ENCODE results near the gene TMEM119.

The TMEM119 gene

DNA sequence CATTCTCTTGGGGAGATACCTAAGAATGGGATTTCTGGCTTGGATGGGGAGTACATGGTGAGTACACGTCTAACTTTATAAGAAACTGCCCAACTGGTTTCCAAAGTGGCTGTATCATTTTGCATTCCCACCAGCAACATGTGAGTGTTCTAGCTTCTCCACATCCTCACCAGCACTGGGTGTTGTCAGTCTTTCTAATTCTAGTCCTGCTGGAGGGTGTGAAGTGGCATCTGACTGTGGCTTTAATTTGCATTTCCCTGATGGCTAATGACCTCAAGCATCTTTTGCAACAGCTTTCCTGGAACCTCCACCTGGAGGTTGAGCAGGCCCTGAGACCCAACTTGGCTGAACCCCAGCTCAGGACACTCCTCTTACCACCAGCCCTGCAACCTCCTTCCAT, 18.0 kb upstream of the TMEM119 start:
- no peak for DNase-seq

DNA sequence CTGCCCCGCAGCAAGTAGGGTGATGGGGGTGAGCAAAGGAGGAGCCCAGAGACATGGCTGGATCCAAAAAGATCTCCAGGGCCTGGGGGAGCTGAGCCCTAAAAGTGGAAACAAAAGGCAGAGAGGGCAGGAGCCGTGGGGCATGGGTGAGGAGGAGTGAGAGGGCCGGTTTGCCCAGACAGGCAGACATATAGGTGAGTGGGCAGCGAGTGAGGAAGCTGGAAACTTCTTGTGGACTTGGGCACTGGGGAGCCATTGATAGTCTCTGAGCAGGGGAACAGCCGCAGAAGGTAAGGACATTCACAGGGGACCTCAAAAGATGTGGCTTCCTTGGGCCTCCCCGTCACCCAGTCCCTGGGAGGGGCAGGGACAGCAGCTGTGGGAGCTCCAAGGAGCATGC, 16.8 kb upstream of the TMEM119 start:
- no peak for DNase-seq

DNA sequence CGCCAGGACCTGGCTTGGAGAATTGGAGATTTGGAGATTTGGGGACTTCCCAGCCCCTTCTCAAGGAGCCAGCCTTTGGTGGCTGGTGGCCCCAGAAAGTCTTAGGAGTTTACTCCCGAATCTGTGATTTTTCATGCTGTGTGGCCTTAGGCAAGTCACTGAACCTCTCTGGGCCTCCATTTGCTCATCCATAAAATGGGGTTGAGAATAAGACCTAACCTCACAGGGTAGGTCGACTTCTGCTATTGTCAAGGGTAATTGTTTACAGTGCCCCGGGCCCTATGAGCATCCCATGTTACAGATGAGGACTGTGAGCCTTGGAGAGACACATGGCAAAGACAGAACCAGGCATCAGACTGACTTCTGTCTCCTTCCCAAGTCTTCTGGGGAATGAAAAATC, 16.2 kb upstream of the TMEM119 start:
- DNase-seq, result no peak

DNA sequence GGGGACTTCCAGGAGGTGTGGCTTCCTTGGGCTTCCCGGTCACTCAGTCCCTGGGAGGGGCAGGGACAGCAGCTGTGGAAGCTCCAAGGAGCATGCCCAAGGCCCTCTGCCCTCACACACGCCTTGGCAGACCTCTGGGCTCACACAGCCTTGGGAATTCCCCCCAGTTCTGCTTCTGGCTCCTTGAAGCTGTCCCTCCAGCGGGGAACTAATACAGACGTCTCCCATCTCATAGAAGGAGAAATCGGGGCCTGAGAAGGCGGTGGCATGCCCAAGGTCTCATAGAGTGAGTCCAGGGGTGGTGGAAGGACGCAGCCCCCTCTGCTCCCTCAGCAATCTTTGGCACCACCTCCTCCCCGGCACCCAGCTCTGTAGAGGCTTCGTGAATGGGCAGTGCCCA, 15.7 kb upstream of the TMEM119 start:
- no peak for DNase-seq

DNA sequence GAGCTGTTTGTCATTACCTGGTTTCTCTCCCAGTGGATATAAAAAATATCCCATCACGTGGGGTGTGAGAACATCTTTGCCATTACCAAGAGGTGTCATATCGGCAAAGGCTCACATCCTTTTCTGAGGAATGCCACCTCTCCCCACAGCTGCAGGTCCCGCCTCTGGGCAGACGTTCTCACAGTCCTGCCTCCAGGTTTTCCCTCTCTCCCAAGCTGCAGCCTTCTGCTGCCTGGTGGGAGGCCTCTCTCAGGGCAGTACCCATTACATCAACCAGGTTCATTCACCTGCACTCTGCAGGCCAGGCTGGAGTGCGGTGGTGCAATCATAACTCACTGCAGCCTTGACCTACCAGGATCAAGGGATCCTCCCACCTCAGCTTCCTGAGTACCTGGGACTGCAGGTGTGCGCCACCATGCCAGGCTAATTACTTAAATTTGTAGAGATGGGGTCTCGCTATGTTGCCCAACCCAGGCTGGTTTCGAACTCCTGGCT, 15.0 kb upstream of the TMEM119 start:
- DNase-seq, result no peak

DNA sequence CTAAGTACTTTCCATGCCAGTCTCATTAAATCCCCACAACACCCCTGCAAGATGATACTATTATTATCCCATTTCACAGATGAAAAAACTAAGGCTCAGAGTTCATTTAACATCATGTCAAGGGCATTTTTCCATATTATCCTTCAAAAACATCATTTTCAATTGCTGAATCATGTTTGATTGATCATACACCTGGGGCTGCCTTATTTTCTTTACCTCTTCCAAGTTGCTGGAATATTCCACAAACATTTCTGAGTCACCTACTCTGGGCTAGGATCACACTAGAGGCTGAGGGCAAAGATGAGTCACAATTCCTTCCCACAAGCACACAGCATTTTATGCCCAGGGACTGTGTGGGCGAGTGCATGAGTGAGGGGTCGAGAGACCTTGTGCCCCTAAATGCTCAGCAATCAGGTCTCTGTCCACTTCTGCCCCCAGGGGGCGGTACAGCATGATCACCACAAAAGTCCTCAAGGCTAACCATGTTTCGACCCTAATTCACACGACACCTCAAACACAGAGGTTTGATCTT, 14.1 kb upstream of the TMEM119 start:
- DNase-seq, result no peak

DNA sequence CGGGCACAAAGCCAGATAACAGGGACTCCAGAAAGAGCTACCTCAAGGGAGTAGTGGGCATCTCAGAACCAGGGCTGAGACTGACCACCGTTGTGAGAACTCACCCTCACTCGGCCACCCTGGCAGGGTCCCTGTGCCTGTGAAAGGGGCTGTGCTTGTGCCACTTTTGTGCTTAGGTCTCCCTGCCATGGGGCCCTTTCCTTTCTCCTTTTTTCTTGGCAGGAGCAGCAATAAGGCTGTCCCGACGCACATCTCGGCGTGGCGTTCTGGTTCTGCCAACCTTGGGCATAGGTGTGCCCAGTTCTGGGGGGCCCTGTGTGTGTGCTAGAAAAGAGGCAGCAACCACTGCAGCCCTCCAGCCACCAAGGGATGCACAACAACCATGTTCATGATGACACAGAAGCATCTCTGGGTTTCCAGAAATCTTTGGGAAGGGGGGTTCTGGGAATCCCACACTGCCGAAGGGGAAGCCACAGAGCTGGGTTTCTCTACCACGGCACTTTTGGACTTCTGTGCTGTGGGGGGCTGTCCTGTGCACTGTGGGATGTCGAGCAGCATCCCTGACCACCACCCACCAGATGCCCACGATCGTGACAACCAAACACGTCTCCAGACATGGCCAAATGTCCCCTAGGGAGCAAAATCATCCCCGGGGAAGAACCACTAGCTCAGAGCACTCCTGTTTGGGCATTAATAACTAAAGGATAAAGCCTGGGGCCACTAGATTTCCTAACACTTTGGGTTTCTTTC, 13.1 kb upstream of the TMEM119 start:
- no peak for DNase-seq

DNA sequence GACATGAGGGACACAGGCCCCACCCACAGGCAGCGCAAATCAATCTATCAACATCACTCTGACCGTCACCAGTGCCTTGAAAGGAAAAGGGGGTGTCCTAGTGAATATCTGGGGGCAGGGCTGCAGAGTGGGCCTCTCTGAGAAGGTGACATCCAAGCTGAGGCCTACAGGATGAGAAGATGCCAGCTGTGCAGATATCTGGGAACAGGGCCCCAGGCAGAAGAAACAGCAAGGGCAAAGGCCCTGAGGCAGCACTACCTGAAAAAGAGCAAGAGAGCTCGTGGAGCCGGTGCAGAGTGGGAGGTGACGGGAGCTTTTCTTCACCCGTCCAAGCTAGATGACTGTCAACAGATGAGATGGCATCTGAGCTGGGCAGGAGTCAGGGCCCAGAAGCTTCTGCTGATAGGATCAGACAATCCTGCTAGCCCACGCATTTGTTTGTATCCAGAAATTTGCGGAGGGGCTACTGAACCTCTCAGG, 12.5 kb upstream of the TMEM119 start:
- DNase-seq, result no peak

DNA sequence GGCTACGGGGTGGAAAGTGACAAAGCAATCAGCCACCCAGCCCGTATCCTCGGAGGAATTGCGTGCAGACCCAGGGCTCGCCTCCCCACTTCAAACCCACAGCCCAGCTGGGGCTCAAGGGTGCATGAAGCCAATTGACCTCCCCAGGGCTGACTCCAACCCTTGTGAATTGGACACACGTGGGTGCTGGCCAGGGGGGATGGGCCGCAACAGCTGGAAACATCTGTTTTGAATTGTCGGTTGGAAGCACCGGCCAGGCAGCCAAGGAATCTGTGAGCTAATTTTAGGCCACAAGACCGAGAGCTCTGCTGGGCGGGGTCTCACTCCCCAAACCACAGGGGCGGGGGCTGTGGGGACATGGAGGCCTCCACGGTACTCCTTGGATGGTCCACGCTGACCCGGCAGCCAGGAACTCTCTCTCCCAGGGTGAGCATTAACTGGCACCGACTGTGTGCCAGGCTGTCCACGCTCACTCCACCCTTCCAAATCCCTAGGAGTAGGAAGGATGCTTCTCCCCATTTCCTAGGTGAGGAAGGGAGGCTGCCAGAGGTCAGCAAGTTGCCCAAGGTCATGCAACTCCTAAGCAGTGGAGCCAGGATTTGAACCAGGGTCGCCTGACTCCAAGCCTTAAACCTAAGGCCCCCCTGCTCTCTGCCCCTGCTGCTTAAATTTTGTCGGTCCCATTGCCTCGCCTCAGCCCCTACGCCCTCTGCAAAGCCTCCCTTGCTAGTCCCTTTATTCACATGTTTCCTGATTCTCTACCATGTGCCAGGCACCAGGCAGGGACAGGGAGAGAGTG, 11.9 kb upstream of the TMEM119 start:
- no peak for DNase-seq

DNA sequence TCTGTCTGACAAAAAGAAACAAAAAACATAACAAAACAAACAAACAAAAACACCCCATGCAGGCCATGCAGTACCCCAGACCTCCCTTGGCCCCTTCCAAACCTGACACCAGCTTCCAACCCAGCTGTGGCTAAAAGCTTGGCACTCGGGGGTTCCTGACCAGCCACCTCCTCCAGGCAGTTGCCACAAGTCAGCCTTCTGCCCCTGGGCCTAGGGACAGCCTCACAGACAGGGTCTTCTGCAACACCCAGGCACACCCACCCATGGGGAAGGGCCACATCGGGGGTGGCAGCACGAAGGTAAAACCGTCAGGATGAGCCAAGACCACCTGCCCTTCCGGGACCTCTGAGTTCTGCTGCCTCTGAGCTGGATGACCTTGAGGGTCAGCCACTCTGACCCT, 10.7 kb upstream of the TMEM119 start:
- DNase-seq, result no peak

DNA sequence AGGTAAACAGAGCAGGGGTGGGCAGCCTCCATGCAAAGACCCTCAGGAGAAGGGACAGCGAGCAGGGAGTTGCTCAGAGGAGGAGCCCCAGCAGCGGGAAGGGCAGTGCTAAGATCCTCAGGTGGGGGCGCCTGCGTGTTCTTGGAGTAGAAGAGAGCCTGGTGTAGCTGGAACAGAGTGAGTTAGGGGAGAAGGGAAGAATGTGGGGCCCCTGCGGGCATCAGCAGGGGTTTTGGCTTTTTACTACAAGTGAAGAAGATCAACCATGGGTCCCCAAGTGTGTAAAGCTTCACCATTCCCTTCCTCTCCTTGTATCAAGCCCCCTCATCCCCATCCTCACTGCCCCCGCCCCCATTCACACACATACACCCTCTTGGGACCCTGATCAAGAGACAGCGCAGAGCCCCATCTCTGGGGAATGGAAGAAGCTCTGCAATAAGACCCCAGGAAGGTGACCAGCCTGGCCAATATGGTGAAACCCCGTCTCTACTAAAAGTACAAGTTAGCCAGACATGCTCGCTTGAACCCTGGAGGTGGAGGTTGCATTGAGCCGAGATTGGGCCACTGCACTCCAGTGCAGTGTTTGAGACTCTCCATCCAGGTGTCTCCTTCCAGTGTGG, 10.2 kb upstream of the TMEM119 start:
- no peak for DNase-seq

DNA sequence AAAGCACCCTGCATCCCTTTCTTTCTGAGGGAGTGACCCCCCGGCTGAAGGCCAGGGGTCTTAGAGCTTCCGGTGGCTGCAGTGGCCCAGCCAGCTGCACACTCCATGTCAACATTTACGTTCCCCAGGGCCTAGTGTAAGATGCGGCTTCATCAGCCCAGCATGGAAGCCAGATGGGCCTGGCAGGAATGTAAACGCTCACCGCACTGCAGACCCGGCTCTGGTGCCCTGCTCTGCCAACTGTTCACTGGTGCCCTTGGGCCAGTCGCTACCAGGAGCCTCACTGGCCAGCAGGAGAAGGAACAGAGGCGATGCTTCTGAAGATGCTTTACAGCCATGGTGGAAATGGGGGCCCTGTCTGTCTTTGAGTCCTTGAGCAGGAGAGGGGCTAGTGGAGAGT, 8.6 kb upstream of the TMEM119 start:
- DNase-seq, result no peak

DNA sequence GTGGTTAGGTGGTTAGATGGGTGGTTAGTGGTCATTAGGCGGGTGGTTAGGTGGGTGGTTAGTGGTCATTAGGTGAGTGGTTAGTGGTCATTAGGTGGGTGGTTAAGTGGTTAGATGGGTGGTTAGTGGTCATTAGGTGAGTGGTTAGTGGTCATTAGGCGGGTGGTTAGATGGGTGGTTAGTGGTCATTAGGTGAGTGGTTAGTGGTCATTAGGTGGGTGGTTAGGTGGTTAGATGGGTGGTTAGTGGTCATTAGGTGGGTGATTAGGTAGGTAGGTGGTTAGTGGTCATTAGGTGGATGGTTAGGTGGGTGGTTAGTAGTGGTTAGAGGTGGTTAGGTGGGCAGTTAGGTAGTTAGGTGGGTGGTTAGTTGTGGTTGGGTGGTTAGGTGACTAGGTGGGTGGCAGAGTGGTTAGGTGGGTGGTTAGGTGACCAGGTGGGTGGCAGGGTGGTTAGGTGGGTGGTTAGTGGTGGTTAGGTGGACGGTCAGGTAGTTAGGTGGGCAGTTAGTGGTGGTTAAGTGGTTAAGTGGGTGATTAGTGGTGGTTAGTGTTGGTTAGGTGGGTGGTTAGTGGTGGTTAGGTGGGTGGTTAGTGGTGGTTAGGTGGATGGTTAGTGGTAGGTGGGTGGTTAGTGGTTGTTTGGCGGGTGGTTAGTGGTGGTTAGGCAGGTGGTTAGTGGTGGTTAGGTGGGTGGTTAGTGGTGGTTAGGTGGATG, 8.0 kb upstream of the TMEM119 start:
- no peak for DNase-seq

DNA sequence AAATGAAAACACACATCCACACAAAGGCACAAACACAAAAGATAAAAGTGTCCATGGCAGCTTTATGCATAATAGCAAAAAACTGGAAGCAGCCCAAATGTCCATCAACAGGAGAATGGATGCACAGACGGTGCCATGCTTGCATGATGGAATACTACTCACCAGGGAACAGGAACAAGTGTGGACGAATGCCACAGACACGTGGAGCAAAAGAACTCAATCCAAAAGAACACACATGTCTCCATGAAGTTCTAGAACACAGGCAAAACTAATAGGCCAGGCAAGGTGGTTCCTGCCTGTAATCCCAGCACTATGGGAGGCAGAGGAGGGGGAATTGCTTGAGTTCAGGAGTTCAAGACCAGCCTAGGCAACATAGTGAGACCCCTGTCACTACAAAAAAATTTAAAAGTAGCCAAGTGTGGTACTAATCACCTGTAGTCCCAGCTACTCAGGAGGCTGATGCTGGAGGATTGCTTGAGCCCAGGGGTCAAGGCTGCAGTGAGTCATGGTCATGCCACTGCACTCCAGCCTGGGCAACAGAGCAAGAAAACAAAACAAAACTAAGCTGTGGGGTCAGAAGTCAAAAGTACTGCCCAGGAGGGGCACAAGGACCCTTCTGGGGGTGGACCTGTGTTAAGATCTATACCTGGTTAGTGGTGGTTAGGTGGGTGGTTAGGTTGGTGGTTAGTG, 7.3 kb upstream of the TMEM119 start:
- no peak for DNase-seq

DNA sequence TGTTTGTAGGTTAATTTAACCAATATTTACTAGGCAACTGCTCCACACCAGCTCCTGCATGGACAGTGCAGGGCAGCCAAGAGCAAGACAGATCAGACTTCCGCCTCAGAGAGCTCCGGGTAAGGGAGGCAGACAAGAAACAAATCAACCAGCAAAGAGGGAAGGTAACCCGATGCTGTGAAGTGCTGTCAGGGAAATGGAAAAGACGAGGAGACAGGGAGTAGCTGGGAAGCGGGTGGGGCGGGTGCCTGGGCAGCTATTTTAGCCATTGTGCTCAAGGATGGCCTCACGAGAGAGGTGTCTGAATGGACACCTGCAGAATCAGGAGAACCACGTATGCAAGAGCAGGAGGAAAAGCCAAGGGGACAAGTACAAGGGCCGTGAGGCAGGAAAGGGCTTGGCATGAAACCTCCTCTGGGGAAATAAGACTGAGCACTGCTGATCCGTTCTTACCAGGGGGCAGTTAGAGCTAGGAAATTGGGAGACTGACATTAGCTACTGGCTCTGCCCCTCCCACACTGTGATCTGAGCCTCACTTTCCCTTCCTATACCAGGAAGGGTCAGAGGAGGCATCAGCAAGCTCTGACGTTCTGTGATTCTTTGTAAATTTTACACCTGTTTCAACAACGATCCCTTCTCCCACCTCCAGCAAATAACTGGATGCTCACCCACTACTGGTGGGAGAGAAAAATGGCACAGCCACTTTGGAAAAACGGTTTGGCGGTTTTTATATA, 6.5 kb upstream of the TMEM119 start:
- no peak for DNase-seq

DNA sequence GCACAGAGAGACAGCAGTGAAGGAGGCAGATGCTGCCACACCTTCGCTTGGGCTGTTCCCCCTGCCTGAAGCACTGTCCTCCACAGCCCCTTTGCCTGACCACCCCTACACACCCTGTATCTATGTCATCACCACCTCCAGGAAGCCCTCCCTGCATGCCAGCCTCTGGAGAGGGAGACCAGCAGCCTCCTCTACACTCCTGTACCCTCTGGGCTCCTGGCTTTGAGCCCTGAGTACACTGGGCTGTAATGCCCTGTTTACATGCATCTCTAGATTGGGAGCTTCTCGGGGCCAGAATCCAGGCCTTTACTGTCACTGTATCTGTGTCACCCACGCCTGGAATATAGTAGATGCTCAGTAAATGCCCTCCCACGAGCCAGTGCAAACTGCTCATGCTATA, 5.9 kb upstream of the TMEM119 start:
- no peak for DNase-seq

DNA sequence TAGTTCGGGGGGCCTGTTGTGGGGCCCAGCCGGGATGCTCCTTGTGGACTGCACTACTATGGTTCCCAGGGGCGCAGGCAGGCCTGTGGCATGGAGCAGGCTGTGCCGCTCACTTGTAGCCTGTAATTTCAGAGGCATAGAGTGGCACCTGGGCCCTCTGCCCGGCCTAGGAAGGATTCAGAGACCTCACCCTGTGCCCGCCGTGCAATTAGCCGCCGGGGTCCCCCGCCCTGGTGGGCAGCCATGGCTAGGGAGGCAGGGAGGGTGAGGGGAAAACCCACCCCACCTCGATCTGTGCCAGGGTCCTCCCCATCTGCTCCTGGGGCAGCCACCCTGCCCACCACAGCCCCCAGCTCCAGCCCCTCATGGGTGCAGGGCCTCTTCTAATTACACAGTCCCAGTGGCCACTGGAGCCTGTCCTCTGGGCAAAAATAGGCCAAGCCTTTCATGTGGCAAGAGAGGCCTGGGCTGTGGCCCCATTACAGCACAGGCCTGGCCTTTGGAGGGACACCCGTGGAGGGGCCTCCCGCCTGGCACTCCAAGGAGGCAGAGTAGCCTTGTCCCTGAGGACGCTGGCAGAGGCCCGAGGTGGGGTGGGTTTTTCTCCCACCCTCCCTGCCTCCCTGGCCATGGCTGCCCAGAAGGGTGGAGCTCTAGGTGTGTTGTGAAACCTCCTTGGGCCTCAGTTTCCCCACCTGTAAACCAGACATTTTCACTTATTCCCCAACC, 5.3 kb upstream of the TMEM119 start:
- no peak for DNase-seq

DNA sequence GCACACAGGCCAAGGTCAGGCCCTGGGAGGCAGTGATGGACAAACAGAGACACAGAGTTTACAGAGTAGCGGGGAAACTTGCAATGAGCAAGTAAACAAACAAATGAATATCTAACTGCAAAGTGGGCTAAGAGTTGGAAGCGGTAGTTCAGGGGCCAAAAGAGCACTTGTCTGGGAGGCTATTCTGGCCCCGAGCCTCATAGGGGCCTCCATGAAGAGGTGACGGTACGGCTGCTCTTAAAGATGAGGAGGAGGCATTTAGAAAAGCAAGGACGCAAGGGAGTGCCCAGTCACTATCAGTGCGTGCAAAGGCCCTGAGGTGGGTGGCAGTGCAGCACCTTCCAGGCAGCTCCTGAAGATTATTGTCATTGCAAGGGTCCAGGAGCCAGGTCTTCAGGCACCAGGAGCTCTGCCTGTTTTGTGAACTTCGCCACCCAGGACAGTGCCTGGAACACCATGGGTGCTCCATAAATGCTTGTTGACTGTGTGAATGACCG, 4.4 kb upstream of the TMEM119 start:
- DNase-seq, result no peak

DNA sequence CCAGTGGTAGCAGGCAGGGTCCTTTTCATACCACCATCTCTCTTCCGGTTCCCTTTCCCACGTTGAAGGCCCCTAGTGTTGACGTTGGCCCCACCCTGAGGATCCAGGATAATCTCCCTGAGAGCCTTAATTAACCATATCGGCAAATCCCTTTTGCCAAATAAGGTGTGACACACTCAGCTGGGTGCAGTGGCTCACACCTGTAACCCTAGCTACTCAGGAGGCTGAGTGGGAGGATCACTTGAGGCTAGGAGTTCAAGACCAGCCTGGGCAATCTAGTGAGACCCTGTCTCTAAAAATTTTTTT, 2.8 kb upstream of the TMEM119 start:
- no peak for DNase-seq

DNA sequence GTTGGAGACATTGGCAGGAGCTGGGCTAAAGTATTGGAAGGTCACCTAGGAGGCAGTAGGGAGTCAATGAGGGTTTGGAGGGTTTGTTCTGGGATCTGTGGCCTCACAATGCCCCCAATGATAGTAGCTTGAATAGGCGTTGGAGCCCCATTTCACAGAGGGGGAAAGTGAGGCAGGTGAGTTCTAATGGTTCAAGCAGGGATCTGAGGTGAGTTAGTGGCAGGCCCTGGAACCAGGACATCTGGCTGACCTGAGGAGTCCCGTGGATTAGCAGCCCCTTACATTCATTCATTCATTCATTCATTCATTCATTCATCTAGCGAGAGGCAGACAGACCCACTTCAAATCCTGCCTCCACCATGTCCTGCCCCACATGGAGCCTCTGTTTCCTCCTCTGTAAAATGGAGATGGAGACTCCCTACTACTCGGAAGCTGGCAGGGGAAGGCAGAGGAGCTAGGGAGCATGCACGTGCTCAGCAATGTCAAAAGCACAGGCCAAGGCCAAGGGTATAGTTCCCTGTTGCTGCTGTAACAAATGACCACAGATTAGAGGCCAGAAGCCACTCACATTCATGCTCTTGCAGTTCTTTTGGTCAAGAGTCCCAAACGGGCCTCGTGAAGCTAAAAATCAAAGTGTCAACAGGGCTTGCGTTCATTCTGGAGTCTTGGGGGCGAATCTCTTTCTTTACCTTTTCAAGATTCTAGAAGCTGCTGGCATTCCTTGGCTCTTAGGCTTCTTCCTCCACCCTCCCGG, 2.2 kb upstream of the TMEM119 start:
- no peak for DNase-seq
